HG02852 (cell line): ENCODE data around the gene MTG1.

Experiments
- ATAC-seq: cut with Tn5 transposase; IDR thresholded peaks from one replicate; pipeline ENCODE4 v1.9.1; 2021; ENCODE audit warnings: mild to moderate bottlenecking, moderate library complexity; ENCODE audit not compliant: unreplicated experiment

Gene MTG1

GRCh38 chr10:133446979-133447378 is 53.0 kb downstream of the MTG1 start:
- ATAC-seq: no peak

GRCh38 chr10:133448120-133448519 is 54.2 kb downstream of the MTG1 start:
- no peak for ATAC-seq

GRCh38 chr10:133451346-133451745 is 57.4 kb downstream of the MTG1 start:
- no peak for ATAC-seq

GRCh38 chr10:133452453-133452852 is 58.5 kb downstream of the MTG1 start:
- ATAC-seq: no peak

- ATAC-seq: no peak
Observed at GRCh38 chr10:133453516-133454203, 59.7 kb downstream of the MTG1 start, which contains the start of gene SCART1. TSS of gene SCART1 (plus strand) at chr10:133453945. CDS start at chr10:133453998, 53 bp downstream.

- ATAC-seq: no peak
Observed at GRCh38 chr10:133454204-133454893, 60.4 kb downstream of the MTG1 start.

- no peak for ATAC-seq
Observed at GRCh38 chr10:133455196-133455595, 61.2 kb downstream of the MTG1 start.

- ATAC-seq: no peak
Observed at GRCh38 chr10:133455611-133456031, 61.7 kb downstream of the MTG1 start.

- no peak for ATAC-seq
Observed at GRCh38 chr10:133456041-133456951, 62.3 kb downstream of the MTG1 start.

GRCh38 chr10:133457100-133457841 is 63.3 kb downstream of the MTG1 start:
- no peak for ATAC-seq

GRCh38 chr10:133458021-133458709 is 64.2 kb downstream of the MTG1 start:
- no peak for ATAC-seq

- ATAC-seq: no peak
Observed at GRCh38 chr10:133458710-133459453, 64.9 kb downstream of the MTG1 start.

- ATAC-seq: no peak
Observed at GRCh38 chr10:133459454-133460207, 65.7 kb downstream of the MTG1 start.

- ATAC-seq: no peak
Observed at GRCh38 chr10:133460208-133460769, 66.3 kb downstream of the MTG1 start.

GRCh38 chr10:133461027-133461426 is 67.1 kb downstream of the MTG1 start:
- no peak for ATAC-seq

- no peak for ATAC-seq
Observed at GRCh38 chr10:133461841-133462240, 67.9 kb downstream of the MTG1 start.

- no peak for ATAC-seq
Observed at GRCh38 chr10:133462512-133463305, 68.8 kb downstream of the MTG1 start.
